NCI-H510A (cell line): ENCODE data around the gene MX1.

ENCODE experiments used
- DNase-seq: peaks from one replicate; lab custom pipeline; 2025; lab: John Stamatoyannopoulos, UW

The MX1 gene

GRCh38 chr21:41491412-41491811 lies 65.4 kb downstream of the MX1 start:
- no peak for DNase-seq

- DNase-seq = no peak
Measured at GRCh38 chr21:41494242-41494641, 68.2 kb downstream of the MX1 start.

- DNase-seq = no peak
Measured at GRCh38 chr21:41497008-41497407, 71.0 kb downstream of the MX1 start.

- no peak for DNase-seq
Measured at GRCh38 chr21:41497788-41498187, 71.7 kb downstream of the MX1 start.

GRCh38 chr21:41499920-41500319 lies 73.9 kb downstream of the MX1 start:
- no peak for DNase-seq

- DNase-seq = no peak
Measured at GRCh38 chr21:41500363-41500762, 74.3 kb downstream of the MX1 start.

GRCh38 chr21:41500931-41501381 lies 74.9 kb downstream of the MX1 start:
- no peak for DNase-seq

- DNase-seq = no peak
Measured at GRCh38 chr21:41501919-41502318, 75.9 kb downstream of the MX1 start.

- DNase-seq = no peak
Measured at GRCh38 chr21:41503331-41503730, 77.3 kb downstream of the MX1 start.

- DNase-seq = no peak
Measured at GRCh38 chr21:41504030-41504429, 78.0 kb downstream of the MX1 start.

- DNase-seq = no peak
Measured at GRCh38 chr21:41506005-41506594, 80.1 kb downstream of the MX1 start.

GRCh38 chr21:41506611-41507520 lies 80.8 kb downstream of the MX1 start:
- no peak for DNase-seq

- DNase-seq = no peak
Measured at GRCh38 chr21:41507521-41508414, 81.7 kb downstream of the MX1 start, which contains the start of gene TMPRSS2. TMPRSS2 (minus strand) TSS chr21:41508158; CDS start chr21:41498133, 10,025 bp downstream.

- DNase-seq = no peak
Measured at GRCh38 chr21:41508415-41509144, 82.5 kb downstream of the MX1 start.
